Kidney (tissue), 14 donors: Measurements from ENCODE around the gene MPC2. TPM values are rescaled to one million over a fixed set of nuclear protein-coding genes. Genes with fewer than 3 reads are reported as not detected.
"Not testable (repeated sequence)": the region's sequence is repeated elsewhere in the genome, so short reads cannot be mapped to it uniquely, and the experiment has no call there.

Source experiments
- DNase-seq, 5 donors: peaks; one replicate each; pipeline ENCODE4 v3.0.0-alpha.2; 2013 to 2020
- FAIRE-seq: peaks from 2 replicates; lab custom pipeline; 2012; peaks lifted over from hg19 to GRCh38; lab: Jason Lieb, UNC
- H3K27ac ChIP-seq, 2 donors: one replicate each; pipeline ENCODE4 v1.7.0; 2013; ENCODE audit warnings: low read depth in 2 of 2, low read length in 2 of 2, inconsistent platforms in 1 of 2
- H3K27me3 ChIP-seq: one replicate; pipeline ENCODE4 v1.7.1; 2013; ENCODE audit warnings: low read length, inconsistent platforms; ENCODE audit not compliant: control insufficient read depth, insufficient read depth
- H3K36me3 ChIP-seq, 3 donors: one replicate each; pipeline versions ENCODE4 v1.7.0 to v1.7.1; 2013; ENCODE audit warnings: low read length in 3 of 3, control low read depth in 1 of 3, inconsistent platforms in 1 of 3; ENCODE audit not compliant: insufficient read depth in 3 of 3, control insufficient read depth in 2 of 3
- H3K4me1 ChIP-seq, 3 donors: one replicate each; pipeline versions ENCODE4 v1.7.0 to v1.7.1; 2013; ENCODE audit warnings: low read length in 3 of 3, inconsistent platforms in 1 of 3, low read depth in 1 of 3; ENCODE audit not compliant: control insufficient read depth in 2 of 3, insufficient read depth in 2 of 3
- H3K4me3 ChIP-seq, 3 donors: one replicate each; pipeline versions ENCODE4 v1.7.0 to v1.8.1; 2013; ENCODE audit warnings: low read length in 3 of 3, control low read depth in 1 of 3, inconsistent platforms in 1 of 3
- H3K9ac ChIP-seq, 3 donors: one replicate each; pipeline versions ENCODE4 v1.7.0 to v1.7.1; 2013; ENCODE audit warnings: low read length in 3 of 3, control low read depth in 1 of 3, inconsistent platforms in 1 of 3
- H3K9me3 ChIP-seq, 3 donors: one replicate each; pipeline versions ENCODE4 v1.7.0 to v1.7.1; 2013; ENCODE audit warnings: low read length in 3 of 3, control low read depth in 1 of 3, inconsistent platforms in 1 of 3; ENCODE audit not compliant: control insufficient read depth in 2 of 3, insufficient read depth in 1 of 3
- CTCF ChIP-seq: IDR thresholded peaks from 3 replicates; pipeline ENCODE4 v1.5.1; 2012; ENCODE audit warnings: mild to moderate bottlenecking, moderate library complexity, borderline replicate concordance; ENCODE audit not compliant: insufficient read depth; ENCODE audit errors: extremely low read depth
- intact Hi-C: fragments of 100-400 bp; cut with DNase I; formaldehyde crosslinking; loops from one replicate; pipeline ENCODE4 v1.11.1; 2022
- polyA plus RNA-seq: library from polyadenylated mRNA; stranded (reverse); fragments of 350-450 nt; fragmentation: Illumina TruSeq; extraction: RNeasy Lipid Tissue Mini Kit (QIAGEN cat#74804); gene quantifications from one replicate; pipeline ENCODE4 v1.2.3, GENCODE V29; 2014; ENCODE audit warnings: low read depth, low replicate concordance; ENCODE audit not compliant: insufficient read depth
- total RNA-seq: library from RNA; stranded (reverse); fragmentation: NEBNext Ultra II Directional; extraction: Animal tissue kit (Norgen Biotek cat#: 25700); gene quantifications from one replicate; pipeline ENCODE4 v1.2.1, GENCODE V29; 2021
- donor health status: control.
- donor health status: control.
- donor health status: control.
- donor health status: control.
- donor health status: control.
- donor health status: DM: yes; HTN: yes; CAD: no.
- donor health status: Normal renal cell carcinoma (clear cell type).

Gene MPC2
- total and polyA plus RNA-seq, 2 donors from 2014 or later = 127 to 445 TPM

- peak in 1 of 5 donors; percentile 9 for DNase-seq
- Histone ChIP-seq H3K9ac (no peak overlapping the region), H3K9me3 (no peaks in the 10 kb centered on the region), H3K4me1 (no peaks in the 10 kb centered on the region), H3K36me3 (no peaks in the 10 kb centered on the region), H3K27me3 (no peaks in the 10 kb centered on the region), H3K4me3 (no peak overlapping the region), H3K27ac (no peak overlapping the region)
- intact Hi-C loops = no loop called here
- FAIRE-seq = no peak
- TF ChIP-seq CTCF = no peak
Measured at GRCh38 chr1:167899253-167899681, 37.6 kb downstream of the MPC2 start.

DNA sequence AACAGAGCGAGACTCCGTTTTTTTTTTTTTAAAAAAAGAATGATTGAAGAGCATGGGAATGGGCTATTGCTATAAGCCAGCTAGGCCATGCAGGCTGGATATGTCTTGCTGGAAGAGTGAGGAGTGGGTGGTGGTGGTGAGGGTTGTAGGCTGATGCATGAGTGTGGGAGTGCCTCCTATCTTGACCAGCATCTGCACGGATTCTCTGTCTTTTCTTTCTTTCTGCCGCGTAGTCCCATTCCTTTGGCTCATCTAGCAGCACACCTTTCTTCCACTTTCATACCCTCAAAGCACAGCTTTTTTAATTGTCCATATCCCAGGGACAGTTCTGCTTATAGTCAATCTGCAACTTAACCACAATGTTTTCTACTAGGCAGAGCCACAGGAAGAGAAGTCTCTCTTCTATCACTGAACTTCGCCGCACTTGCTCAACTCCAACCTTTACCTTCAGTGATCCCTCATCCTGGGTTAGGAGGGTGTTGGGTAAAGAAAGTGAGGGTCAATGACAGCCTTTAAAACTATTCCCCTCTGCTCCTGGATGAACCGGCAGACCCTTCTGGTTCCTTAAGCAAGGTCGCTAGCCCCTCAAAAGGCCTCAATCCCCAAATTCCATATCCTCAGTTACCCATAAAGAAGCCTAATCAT is 38.2 kb downstream of the MPC2 start:
- DNase-seq (no peak), FAIRE-seq (no peak)
- H3K36me3 ChIP-seq = no peaks in the 10 kb centered on the region
- TF ChIP-seq CTCF = no peak
- no peaks in the 10 kb centered on the region for H3K4me1 ChIP-seq
- intact Hi-C loops = no loop called here
- no peak overlapping the region for H3K27ac ChIP-seq
- no peak overlapping the region for H3K9ac ChIP-seq
- H3K9me3 ChIP-seq = no peaks in the 10 kb centered on the region
- H3K4me3 ChIP-seq = no peak overlapping the region
- H3K27me3 ChIP-seq = no peaks in the 10 kb centered on the region

- Histone ChIP-seq H3K9me3 (no peaks in the 10 kb centered on the region), H3K27me3 (no peaks in the 10 kb centered on the region), H3K4me3 (no peak overlapping the region), H3K36me3 (no peaks in the 10 kb centered on the region), H3K27ac (no peak overlapping the region), H3K4me1 (no peaks in the 10 kb centered on the region), H3K9ac (no peak overlapping the region)
- FAIRE-seq = no peak
- no peak for DNase-seq
- intact Hi-C loops = no loop called here
- no peak for TF ChIP-seq CTCF
Measured at GRCh38 chr1:167893798-167894197, 43.1 kb downstream of the MPC2 start.

DNA sequence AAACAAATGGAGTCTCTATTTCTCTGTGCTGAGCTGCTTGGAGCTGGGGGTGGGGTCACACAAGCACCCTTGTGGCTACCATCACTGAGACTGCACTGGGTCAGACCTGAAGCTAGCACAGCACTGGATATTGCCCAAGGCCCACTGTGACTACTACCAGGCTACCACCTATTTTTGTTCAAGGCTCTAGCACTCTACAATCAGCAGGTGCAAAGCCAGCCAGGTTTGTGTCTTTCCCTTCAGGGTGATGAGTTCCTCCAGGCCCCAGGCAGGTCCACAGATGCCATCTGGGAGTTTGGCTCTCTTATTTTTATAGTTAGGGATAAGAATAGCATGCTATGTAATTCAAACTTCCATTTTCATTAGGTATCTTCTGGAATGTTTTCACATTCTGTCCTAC is 46.5 kb downstream of the MPC2 start:
- no peaks in the 10 kb centered on the region for H3K9me3 ChIP-seq
- no peaks in the 10 kb centered on the region for H3K4me1 ChIP-seq
- no peak for DNase-seq
- intact Hi-C loops = no loop called here
- H3K27ac ChIP-seq = no peak overlapping the region
- FAIRE-seq = no peak
- no peaks in the 10 kb centered on the region for H3K27me3 ChIP-seq
- H3K36me3 ChIP-seq = no peaks in the 10 kb centered on the region
- no peak overlapping the region for H3K4me3 ChIP-seq
- H3K9ac ChIP-seq = no peak overlapping the region
- TF ChIP-seq CTCF = no peak

DNA sequence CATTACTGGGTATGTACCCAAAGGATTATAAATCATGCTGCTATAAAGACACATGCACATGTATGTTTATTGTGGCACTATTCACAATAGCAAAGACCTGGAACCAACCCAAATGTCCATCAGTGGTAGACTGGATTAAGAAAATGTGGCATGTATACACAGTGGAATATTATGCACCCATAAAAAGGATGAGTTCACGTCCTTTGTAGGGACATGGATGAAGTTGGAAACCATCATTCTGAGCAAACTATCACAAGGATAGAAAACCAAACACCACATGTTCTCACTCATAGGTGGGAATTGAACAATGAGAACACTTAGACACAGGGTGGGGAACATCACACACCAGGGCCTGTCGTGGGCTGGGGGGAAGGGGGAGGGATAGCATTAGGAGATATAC is 49.7 kb downstream of the MPC2 start:
- H3K9ac ChIP-seq, FAIRE-seq, H3K36me3 ChIP-seq, H3K4me3 ChIP-seq, intact Hi-C loops, H3K27ac ChIP-seq, H3K4me1 ChIP-seq, DNase-seq, H3K27me3 ChIP-seq, H3K9me3 ChIP-seq: not testable (repeated sequence)
